Osteoblast (primary cell): ENCODE data around the gene LRRC18. TPM values are rescaled to one million over a fixed set of nuclear protein-coding genes. Genes with fewer than 3 reads are reported as not detected.

Experiments
- DNase-seq: peaks from one replicate; pipeline ENCODE4 v3.0.0; 2011; ENCODE audit warnings: low spot score, mixed read lengths; ENCODE audit not compliant: insufficient read length; ENCODE audit errors: missing footprints
- H2AFZ ChIP-seq: 2 replicates; pipeline ENCODE4 v1.6.0; 2011; ENCODE audit warnings: mild to moderate bottlenecking, low read length
- H3K27ac ChIP-seq: 2 replicates; pipeline ENCODE4 v1.5.1; 2011; ENCODE audit warnings: mild to moderate bottlenecking, low read depth, low read length, moderate library complexity
- H3K27me3 ChIP-seq: 2 replicates; pipeline ENCODE4 v1.6.0; 2012; ENCODE audit warnings: mild to moderate bottlenecking, control low read depth, inconsistent platforms, low read length, moderate library complexity; ENCODE audit not compliant: insufficient read depth
- H3K36me3 ChIP-seq: 2 replicates; pipeline ENCODE4 v1.5.1; 2011; ENCODE audit warnings: mild to moderate bottlenecking, low read length, control low read depth, moderate library complexity; ENCODE audit not compliant: insufficient read depth
- H3K4me1 ChIP-seq: 2 replicates; pipeline ENCODE4 v1.5.1; 2011; ENCODE audit warnings: mild to moderate bottlenecking, low read length, control low read depth, moderate library complexity; ENCODE audit not compliant: insufficient read depth
- H3K4me2 ChIP-seq: 2 replicates; pipeline ENCODE4 v1.6.0; 2011; ENCODE audit warnings: mild to moderate bottlenecking, low read length; ENCODE audit not compliant: insufficient read depth
- H3K4me3 ChIP-seq: fragments of 200-600 bp; sonication (generic); 3 replicates; pipeline ENCODE4 v1.5.1; 2012; ENCODE audit warnings: mild to moderate bottlenecking, low read length, inconsistent platforms; ENCODE audit not compliant: insufficient read depth
- H3K79me2 ChIP-seq: 2 replicates; pipeline ENCODE4 v1.6.0; 2012; ENCODE audit warnings: mild to moderate bottlenecking, low read length, control low read depth, inconsistent platforms; ENCODE audit not compliant: insufficient read depth
- H3K9me3 ChIP-seq: 2 replicates; pipeline ENCODE4 v1.5.1; 2011; ENCODE audit warnings: low read depth, low read length, control low read depth
- H4K20me1 ChIP-seq: 2 replicates; pipeline ENCODE4 v1.6.0; 2012; ENCODE audit warnings: mild to moderate bottlenecking, low read length, control low read depth; ENCODE audit not compliant: insufficient read depth
- CTCF ChIP-seq: IDR thresholded peaks from 2 replicates; pipeline ENCODE4 v1.5.1; 2011; ENCODE audit warnings: mild to moderate bottlenecking, low read depth, low read length, moderate library complexity; ENCODE audit errors: extremely low read depth
- total RNA-seq: library from RNA; depleted of rRNA; stranded (reverse); fragments of >200 nt; gene quantifications from 2 replicates; pipeline ENCODE4 v1.2.3, GENCODE V29; 2012

Gene LRRC18
- total RNA-seq, 1 donor, result not detected

GRCh38 chr10:48965460-48965859 lies 25.8 kb upstream of the LRRC18 start:
- H3K27me3 ChIP-seq, result peaks cover 15% of the 10 kb centered on the region
- no peaks in the 10 kb centered on the region for H3K36me3 ChIP-seq
- H3K4me1 ChIP-seq, result no peaks in the 10 kb centered on the region
- H3K4me2 ChIP-seq, result no peak overlapping the region
- no peaks in the 10 kb centered on the region for H4K20me1 ChIP-seq
- no peak overlapping the region for H2AFZ ChIP-seq
- H3K4me3 ChIP-seq, result no peak overlapping the region
- no peak overlapping the region for H3K27ac ChIP-seq
- no peaks in the 10 kb centered on the region for H3K9me3 ChIP-seq
- DNase-seq, result no peak
- H3K79me2 ChIP-seq, result no peaks in the 10 kb centered on the region
- no peak for TF ChIP-seq CTCF

- H3K36me3 ChIP-seq, result no peaks in the 10 kb centered on the region
- H3K27ac ChIP-seq, result no peak overlapping the region
- peaks cover 15% of the 10 kb centered on the region for H3K27me3 ChIP-seq
- TF ChIP-seq CTCF, result no peak
- H4K20me1 ChIP-seq, result no peaks in the 10 kb centered on the region
- no peaks in the 10 kb centered on the region for H3K9me3 ChIP-seq
- H3K4me3 ChIP-seq, result no peak overlapping the region
- no peak overlapping the region for H3K4me2 ChIP-seq
- no peak overlapping the region for H2AFZ ChIP-seq
- H3K4me1 ChIP-seq, result no peaks in the 10 kb centered on the region
- no peaks in the 10 kb centered on the region for H3K79me2 ChIP-seq
- DNase-seq, result no peak
Observed at GRCh38 chr10:48964038-48964437, 24.4 kb upstream of the LRRC18 start.

- no peaks in the 10 kb centered on the region for H4K20me1 ChIP-seq
- no peaks in the 10 kb centered on the region for H3K79me2 ChIP-seq
- H3K4me2 ChIP-seq, result no peak overlapping the region
- peaks cover 4% of the 10 kb centered on the region for H3K27me3 ChIP-seq
- DNase-seq, result peak; percentile 50
- no peaks in the 10 kb centered on the region for H3K4me1 ChIP-seq
- no peaks in the 10 kb centered on the region for H3K36me3 ChIP-seq
- H3K4me3 ChIP-seq, result no peak overlapping the region
- no peak for TF ChIP-seq CTCF
- H3K27ac ChIP-seq, result no peak overlapping the region
- H2AFZ ChIP-seq, result no peak overlapping the region
- H3K9me3 ChIP-seq, result no peaks in the 10 kb centered on the region
Observed at GRCh38 chr10:48958598-48959190, 19.1 kb upstream of the LRRC18 start.

GRCh38 chr10:48957361-48958151 lies 17.9 kb upstream of the LRRC18 start:
- peaks cover 4% of the 10 kb centered on the region for H3K27me3 ChIP-seq
- no peaks in the 10 kb centered on the region for H3K4me1 ChIP-seq
- H3K36me3 ChIP-seq, result no peaks in the 10 kb centered on the region
- no peak for TF ChIP-seq CTCF
- H3K79me2 ChIP-seq, result no peaks in the 10 kb centered on the region
- peak; percentile 78 for DNase-seq
- no peak overlapping the region for H3K27ac ChIP-seq
- no peaks in the 10 kb centered on the region for H3K9me3 ChIP-seq
- no peak overlapping the region for H3K4me3 ChIP-seq
- no peak overlapping the region for H3K4me2 ChIP-seq
- no peak overlapping the region for H2AFZ ChIP-seq
- no peaks in the 10 kb centered on the region for H4K20me1 ChIP-seq
